Smooth muscle cell (in vitro differentiated cells): Measurements from ENCODE around the gene GNLY. TPM values are rescaled to one million over a fixed set of nuclear protein-coding genes. Genes with fewer than 3 reads are reported as not detected.

Experiments used
- DNase-seq: peaks from one replicate; lab custom pipeline; 2025; ENCODE audit not compliant: unreplicated experiment; lab: John Stamatoyannopoulos, UW
- H2AFZ ChIP-seq: fragments of 200-600 bp; sonication (generic); 2 replicates; pipeline ENCODE4 v1.6.0; 2016; ENCODE audit warnings: antibody characterized with exemption, low read depth, mild to moderate bottlenecking
- H3F3A ChIP-seq: fragments of 200-600 bp; sonication (generic); 2 replicates; pipeline ENCODE4 v1.6.0; 2017; ENCODE audit warnings: antibody characterized with exemption, low read depth
- H3K27ac ChIP-seq: fragments of 200-600 bp; sonication (generic); 2 replicates; pipeline ENCODE4 v1.5.1; 2016; ENCODE audit warnings: low read depth, mild to moderate bottlenecking
- H3K27me3 ChIP-seq: fragments of 200-600 bp; sonication (generic); 2 replicates; pipeline ENCODE4 v1.6.1; 2016; ENCODE audit warnings: low read depth, mild to moderate bottlenecking
- H3K36me3 ChIP-seq: fragments of 200-600 bp; sonication (generic); 2 replicates; pipeline ENCODE4 v1.5.1; 2016; ENCODE audit warnings: low read depth
- H3K4me1 ChIP-seq: fragments of 200-600 bp; sonication (generic); 2 replicates; pipeline ENCODE4 v1.5.1; 2016; ENCODE audit warnings: low read depth
- H3K4me2 ChIP-seq: fragments of 200-600 bp; sonication (generic); 2 replicates; pipeline ENCODE4 v1.6.0; 2016; ENCODE audit warnings: mild to moderate bottlenecking
- H3K4me3 ChIP-seq: fragments of 200-600 bp; sonication (generic); 2 replicates; pipeline ENCODE4 v1.5.1; 2016; ENCODE audit warnings: mild to moderate bottlenecking
- H3K79me2 ChIP-seq: fragments of 200-600 bp; sonication (generic); 2 replicates; pipeline ENCODE4 v1.6.0; 2016; ENCODE audit warnings: low read depth, mild to moderate bottlenecking
- H3K9ac ChIP-seq: fragments of 200-600 bp; sonication (generic); 2 replicates; pipeline ENCODE4 v1.6.0; 2016; ENCODE audit warnings: low read depth
- H3K9me3 ChIP-seq: fragments of 200-600 bp; sonication (generic); replicated peaks from 2 replicates; pipeline ENCODE4 v1.5.1; 2016; ENCODE audit warnings: low read depth
- H4K20me1 ChIP-seq: fragments of 200-600 bp; sonication (generic); 2 replicates; pipeline ENCODE4 v1.6.0; 2016; ENCODE audit warnings: low read depth
- CTCF ChIP-seq: fragments of 200-600 bp; sonication (generic); IDR thresholded peaks from 2 replicates; pipeline ENCODE4 v1.5.1; 2017; ENCODE audit warnings: borderline replicate concordance, mild to moderate bottlenecking, antibody characterized with exemption; ENCODE audit not compliant: insufficient read depth, poor library complexity, severe bottlenecking
- WGBS: methylation state at CpG from one replicate; pipeline ENCODE4 v1.1.7; 2016; ENCODE audit warnings: low lambda C conversion rate; 5-methylcytosine and 5-hydroxymethylcytosine counted together
- polyA plus RNA-seq: library from polyadenylated mRNA; unstranded; fragments of >200 nt; fragmentation: Nextera tagmentation; extraction: Ambion mirVana; gene quantifications from 2 replicates; pipeline ENCODE4 v1.2.1, GENCODE V29; 2016
- total RNA-seq: library from RNA; depleted of rRNA; stranded (reverse); fragments of >200 nt; gene quantifications from 2 replicates; pipeline ENCODE4 v1.2.3, GENCODE V29; 2014

The GNLY gene
- total and polyA plus RNA-seq, 2 experiments from 2014 or later: not detected

DNA sequence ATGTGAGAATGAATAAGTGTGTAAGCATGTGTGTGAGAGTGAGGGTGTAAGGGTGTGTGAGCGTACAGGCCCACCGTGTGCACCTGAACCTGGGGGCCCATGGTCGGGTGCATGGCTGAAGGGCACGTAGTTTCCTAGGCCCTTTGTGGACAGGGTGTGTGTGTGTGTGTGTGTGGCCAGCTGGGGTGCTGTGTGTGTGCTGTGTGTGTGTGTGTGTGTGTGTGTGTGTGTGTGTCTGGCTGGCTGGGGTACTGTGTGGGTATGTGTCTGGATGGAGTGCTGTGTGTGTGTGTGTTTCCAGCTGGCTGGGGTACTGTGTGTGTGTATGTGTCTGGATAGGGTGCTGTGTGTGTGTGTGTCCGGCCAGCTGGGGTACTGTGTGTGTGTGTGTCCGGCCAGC is 28.1 kb upstream of the GNLY start:
- Histone ChIP-seq H3K79me2 (no peaks in the 10 kb centered on the region), H3K9ac (no peak overlapping the region), H3K36me3 (no peaks in the 10 kb centered on the region), H3K9me3 (no peaks in the 10 kb centered on the region), H2AFZ (no peak overlapping the region), H3K27me3 (no peaks in the 10 kb centered on the region), H3K4me1 (no peaks in the 10 kb centered on the region), H3K4me3 (no peak overlapping the region), H3K4me2 (no peak overlapping the region), H3F3A (no peaks in the 10 kb centered on the region), H3K27ac (no peak overlapping the region), H4K20me1 (no peaks in the 10 kb centered on the region)
- DNase-seq: no peak
- no peak for TF ChIP-seq CTCF
- WGBS: 94% methylated on average over 6 of the region's 6 CpGs

DNA sequence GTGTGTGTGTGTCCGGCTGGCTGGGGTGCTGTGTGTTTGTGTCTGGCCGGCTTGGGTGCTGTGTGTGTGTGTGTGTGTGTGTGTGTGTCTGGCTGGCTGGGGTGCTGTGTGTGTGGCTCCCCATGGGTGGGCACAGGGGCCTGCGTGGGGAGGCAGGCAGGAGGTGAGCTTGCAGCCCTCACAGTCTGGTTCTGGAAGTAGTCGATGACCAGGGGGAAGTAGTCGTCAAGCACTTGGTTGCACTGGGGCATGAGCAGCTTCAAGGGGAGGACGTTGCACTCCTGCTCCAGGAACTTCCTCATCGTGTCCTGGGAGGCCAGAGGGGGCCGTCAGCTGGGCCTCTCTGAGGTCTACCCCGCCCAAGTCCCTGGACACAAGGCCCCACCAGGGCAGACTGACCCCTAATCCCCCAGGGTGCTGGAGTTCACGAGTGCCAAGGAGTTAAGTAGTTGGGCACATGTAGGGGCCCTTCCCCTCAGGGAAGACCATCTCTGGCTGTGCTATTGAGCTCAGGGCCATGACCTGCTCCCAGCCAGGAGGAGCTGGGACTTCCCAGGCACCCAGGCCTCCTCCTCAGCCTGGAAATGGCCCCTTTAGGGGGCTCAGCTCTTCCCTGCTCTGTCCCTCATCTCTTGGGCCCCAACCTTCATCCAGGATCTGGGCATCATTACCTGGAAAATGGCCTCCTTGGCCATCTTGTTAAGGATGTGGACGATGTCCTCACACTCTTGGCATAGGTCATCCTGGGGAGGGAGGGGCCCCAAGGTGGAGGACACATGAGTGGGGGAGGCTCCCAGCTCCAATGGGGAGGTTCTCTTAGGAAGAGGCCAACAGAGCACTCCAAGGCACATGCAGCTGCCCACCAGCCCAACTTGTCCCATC is 27.5 kb upstream of the GNLY start:
- 93% methylated on average over 9 of the region's 11 CpGs for WGBS
- Histone ChIP-seq H3F3A (no peaks in the 10 kb centered on the region), H3K36me3 (no peaks in the 10 kb centered on the region), H2AFZ (no peak overlapping the region), H3K4me1 (no peaks in the 10 kb centered on the region), H3K9me3 (no peaks in the 10 kb centered on the region), H3K9ac (no peak overlapping the region), H3K4me2 (no peak overlapping the region), H4K20me1 (no peaks in the 10 kb centered on the region), H3K27ac (no peak overlapping the region), H3K79me2 (no peaks in the 10 kb centered on the region), H3K4me3 (no peak overlapping the region), H3K27me3 (no peaks in the 10 kb centered on the region)
- TF ChIP-seq CTCF: no peak
- DNase-seq: no peak

DNA sequence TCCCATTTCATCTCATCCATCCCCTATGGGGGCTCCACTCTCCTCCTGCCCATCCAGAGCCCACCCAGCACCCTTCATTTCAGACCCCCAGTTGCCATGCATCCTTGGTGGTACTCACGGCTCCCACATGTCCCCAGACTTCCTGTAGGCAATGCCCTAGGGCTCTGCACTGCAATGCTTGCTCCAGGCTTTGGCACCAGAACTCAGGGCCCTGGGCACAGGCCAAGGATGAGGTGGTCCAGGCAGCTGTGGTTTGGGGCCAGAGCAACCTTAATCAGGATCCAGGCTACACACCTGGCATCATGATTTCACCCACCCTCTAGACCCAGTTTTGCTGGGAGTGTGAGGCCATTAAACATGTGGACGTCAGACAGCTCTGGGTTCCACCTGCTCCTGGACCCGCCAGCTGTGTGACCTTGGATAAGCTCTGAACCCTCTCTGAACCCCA is 26.6 kb upstream of the GNLY start:
- no peaks in the 10 kb centered on the region for H3F3A ChIP-seq
- no peaks in the 10 kb centered on the region for H4K20me1 ChIP-seq
- no peak overlapping the region for H3K4me2 ChIP-seq
- no peak overlapping the region for H3K9ac ChIP-seq
- H3K36me3 ChIP-seq: no peaks in the 10 kb centered on the region
- TF ChIP-seq CTCF: no peak
- H3K79me2 ChIP-seq: no peaks in the 10 kb centered on the region
- H3K9me3 ChIP-seq: no peaks in the 10 kb centered on the region
- H3K4me3 ChIP-seq: no peak overlapping the region
- no peaks in the 10 kb centered on the region for H3K27me3 ChIP-seq
- H3K27ac ChIP-seq: no peak overlapping the region
- H3K4me1 ChIP-seq: no peaks in the 10 kb centered on the region
- WGBS: 92% methylated on average over 3 of the region's 3 CpGs
- DNase-seq: no peak
- no peak overlapping the region for H2AFZ ChIP-seq
